Measurements from ENCODE around the gene REPS2.

Gene REPS2

DNA sequence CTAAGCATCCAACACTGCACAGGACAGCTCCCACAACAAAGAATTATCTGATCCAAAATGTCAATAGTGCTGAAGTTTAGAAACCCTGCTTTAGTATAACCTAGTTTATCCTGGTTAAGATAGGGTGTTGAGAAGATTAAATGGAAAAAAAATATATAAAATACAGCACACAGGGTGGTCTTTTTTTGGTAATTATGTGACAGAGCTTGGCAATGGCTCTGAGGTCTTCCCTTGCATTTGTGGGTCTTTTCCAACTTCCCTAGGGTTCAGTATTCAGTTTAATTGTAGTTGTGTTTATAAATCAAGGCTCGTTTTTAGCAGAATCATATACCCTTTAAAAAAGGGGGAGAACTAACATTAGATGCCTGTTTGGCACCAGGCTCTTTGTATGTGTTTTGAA lies 36.6 kb downstream of the REPS2 start:
- Histone ChIP-seq H3K27me3 (replicated peaks; ENCODE audit: control insufficient read depth, insufficient read depth, low read length) (no peaks in the 10 kb centered on the region; the same call in none of the 2 replicates), H3K36me3 (ENCODE audit: control insufficient read depth, insufficient read depth, low read length) (no peaks in the 10 kb centered on the region), H3K4me3 (replicated peaks; ENCODE audit: low read depth, low read length) (no peak overlapping the region)
- DNase-seq (ENCODE audit: extremely low read depth, insufficient read length), result no peak
- TF ChIP-seq, protein P1, sequence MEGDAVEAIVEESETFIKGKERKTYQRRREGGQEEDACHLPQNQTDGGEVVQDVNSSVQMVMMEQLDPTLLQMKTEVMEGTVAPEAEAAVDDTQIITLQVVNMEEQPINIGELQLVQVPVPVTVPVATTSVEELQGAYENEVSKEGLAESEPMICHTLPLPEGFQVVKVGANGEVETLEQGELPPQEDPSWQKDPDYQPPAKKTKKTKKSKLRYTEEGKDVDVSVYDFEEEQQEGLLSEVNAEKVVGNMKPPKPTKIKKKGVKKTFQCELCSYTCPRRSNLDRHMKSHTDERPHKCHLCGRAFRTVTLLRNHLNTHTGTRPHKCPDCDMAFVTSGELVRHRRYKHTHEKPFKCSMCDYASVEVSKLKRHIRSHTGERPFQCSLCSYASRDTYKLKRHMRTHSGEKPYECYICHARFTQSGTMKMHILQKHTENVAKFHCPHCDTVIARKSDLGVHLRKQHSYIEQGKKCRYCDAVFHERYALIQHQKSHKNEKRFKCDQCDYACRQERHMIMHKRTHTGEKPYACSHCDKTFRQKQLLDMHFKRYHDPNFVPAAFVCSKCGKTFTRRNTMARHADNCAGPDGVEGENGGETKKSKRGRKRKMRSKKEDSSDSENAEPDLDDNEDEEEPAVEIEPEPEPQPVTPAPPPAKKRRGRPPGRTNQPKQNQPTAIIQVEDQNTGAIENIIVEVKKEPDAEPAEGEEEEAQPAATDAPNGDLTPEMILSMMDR (IDR thresholded peaks at IDR 0.05; ENCODE audit: insufficient read depth, low read length, poor library complexity, severe bottlenecking), result no peak

DNA sequence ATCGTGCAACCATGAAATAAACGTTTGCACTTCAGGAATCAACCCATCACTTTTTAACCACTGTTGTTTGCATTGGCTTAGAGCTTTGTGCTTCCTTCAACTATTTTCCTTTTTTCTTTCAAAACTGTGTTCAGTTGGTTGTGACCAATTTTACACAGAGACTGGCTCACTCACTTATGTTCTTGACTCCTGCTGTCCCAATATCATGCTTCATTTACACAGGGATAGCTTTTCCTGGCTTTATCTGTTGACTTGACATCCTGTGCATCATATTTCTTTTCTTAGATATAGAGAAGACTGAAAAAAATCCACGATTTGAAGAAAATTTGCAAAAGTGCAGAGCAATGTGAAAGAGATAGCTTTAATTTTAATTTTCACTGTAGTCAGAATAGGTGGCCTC lies 38.8 kb downstream of the REPS2 start:
- Histone ChIP-seq H3K4me3 (replicated peaks; ENCODE audit: low read depth, low read length) (no peak overlapping the region), H3K36me3 (ENCODE audit: control insufficient read depth, insufficient read depth, low read length) (no peaks in the 10 kb centered on the region), H3K27me3 (replicated peaks; ENCODE audit: control insufficient read depth, insufficient read depth, low read length) (no peaks in the 10 kb centered on the region; the same call in none of the 2 replicates)
- TF ChIP-seq, protein P1 (IDR thresholded peaks at IDR 0.05; ENCODE audit: insufficient read depth, low read length, poor library complexity, severe bottlenecking), result no peak
- no peak for DNase-seq (ENCODE audit: extremely low read depth, insufficient read length)

DNA sequence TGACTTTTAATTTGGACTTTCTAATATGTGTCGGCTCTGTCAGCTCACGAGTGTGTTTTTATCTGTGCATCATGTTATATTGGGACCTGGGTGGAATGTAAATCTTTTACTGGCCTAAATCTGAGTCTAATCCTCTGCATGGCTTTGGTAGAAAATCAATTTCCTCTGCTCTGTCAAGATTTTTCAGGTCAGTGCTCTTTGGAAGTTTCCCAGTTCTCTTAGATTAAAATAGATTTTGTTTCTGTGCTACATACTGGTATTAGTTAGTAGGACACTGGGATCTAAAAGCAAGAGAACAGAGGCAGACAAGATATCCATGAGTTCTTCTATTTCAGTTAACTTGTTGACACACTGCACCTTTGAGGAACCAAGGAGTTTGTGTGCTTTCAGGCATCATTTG lies 39.7 kb downstream of the REPS2 start:
- TF ChIP-seq, protein P1 (IDR thresholded peaks at IDR 0.05; ENCODE audit: insufficient read depth, low read length, poor library complexity, severe bottlenecking), result no peak
- no peak for DNase-seq (ENCODE audit: extremely low read depth, insufficient read length)
- H3K36me3 ChIP-seq (ENCODE audit: control insufficient read depth, insufficient read depth, low read length), result no peaks in the 10 kb centered on the region
- no peaks in the 10 kb centered on the region; the same call in none of the 2 replicates for H3K27me3 ChIP-seq (replicated peaks; ENCODE audit: control insufficient read depth, insufficient read depth, low read length)
- H3K4me3 ChIP-seq (replicated peaks; ENCODE audit: low read depth, low read length), result no peak overlapping the region

DNA sequence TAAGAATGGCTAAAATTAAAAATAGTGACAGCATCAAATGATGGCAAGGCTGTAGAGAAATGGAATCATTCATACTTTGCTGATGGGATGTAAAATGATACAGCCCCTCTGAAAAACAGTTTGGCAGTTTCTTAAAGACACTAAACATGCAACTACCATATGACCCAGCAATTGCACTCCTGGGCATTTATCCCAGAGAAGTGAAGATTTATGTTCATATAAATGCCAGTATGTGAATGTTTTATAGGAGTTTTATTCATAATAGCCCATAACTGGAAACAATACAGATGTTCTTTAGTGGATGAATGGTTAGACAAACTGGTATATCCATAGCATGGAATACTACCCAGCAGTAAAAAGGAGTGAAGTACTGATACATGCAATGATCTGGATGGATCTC lies 43.3 kb downstream of the REPS2 start:
- H3K36me3 ChIP-seq (ENCODE audit: control insufficient read depth, insufficient read depth, low read length), result no peaks in the 10 kb centered on the region
- no peaks in the 10 kb centered on the region; the same call in none of the 2 replicates for H3K27me3 ChIP-seq (replicated peaks; ENCODE audit: control insufficient read depth, insufficient read depth, low read length)
- TF ChIP-seq, protein P1 (IDR thresholded peaks at IDR 0.05; ENCODE audit: insufficient read depth, low read length, poor library complexity, severe bottlenecking), result no peak
- H3K4me3 ChIP-seq (replicated peaks; ENCODE audit: low read depth, low read length), result no peak overlapping the region
- no peak for DNase-seq (ENCODE audit: extremely low read depth, insufficient read length)

DNA sequence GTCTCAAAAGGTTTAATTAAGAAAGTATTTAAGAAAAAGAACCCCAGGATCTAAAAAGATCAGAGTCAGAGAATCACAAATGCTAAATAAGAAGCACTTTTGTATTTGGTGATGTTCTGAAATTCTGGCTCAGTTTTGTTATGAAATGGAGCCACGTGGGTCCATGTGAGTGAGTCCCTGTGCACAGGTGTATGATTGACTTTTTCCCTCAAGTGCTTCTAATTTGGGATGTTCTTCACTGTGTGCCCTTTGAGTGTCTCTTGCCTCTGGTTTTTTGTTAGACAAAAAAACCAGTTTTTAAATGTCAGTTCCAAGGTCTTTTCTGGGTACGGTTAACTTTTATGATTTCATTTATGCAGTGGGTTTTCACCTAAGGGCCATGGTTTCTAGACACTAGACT lies 44.4 kb downstream of the REPS2 start:
- TF ChIP-seq, protein P1 (IDR thresholded peaks at IDR 0.05; ENCODE audit: insufficient read depth, low read length, poor library complexity, severe bottlenecking), result no peak

DNA sequence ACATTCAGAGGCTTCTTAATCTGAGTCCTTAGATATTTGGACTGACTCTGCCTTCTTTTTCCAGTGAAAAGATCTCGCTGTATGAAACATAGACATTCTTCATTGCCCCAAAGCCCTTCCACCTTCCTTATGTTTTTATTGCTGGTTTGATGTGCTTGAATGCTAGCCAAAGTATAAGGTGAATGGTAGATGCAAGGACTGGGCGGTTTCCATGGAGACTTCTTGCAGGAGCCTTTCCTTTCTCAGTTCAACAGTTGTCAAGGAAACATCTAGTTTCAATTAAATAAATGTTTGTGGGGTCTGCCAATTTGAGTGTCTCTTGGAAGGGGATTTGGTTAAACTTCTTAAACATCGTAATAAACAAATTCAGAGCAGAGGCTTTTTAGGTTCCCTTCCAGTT lies 46.0 kb downstream of the REPS2 start:
- TF ChIP-seq, protein P1 (IDR thresholded peaks at IDR 0.05; ENCODE audit: insufficient read depth, low read length, poor library complexity, severe bottlenecking), result no peak
- H3K4me3 ChIP-seq (replicated peaks; ENCODE audit: low read depth, low read length), result no peak overlapping the region
- H3K27me3 ChIP-seq (replicated peaks; ENCODE audit: control insufficient read depth, insufficient read depth, low read length), result no peaks in the 10 kb centered on the region; the same call in none of the 2 replicates
- no peak for DNase-seq (ENCODE audit: extremely low read depth, insufficient read length)
- no peaks in the 10 kb centered on the region for H3K36me3 ChIP-seq (ENCODE audit: control insufficient read depth, insufficient read depth, low read length)

More for the DNA sequence above, 44.4 kb downstream of the REPS2 start:
- Histone ChIP-seq H3K27me3 (replicated peaks; ENCODE audit: control insufficient read depth, insufficient read depth, low read length) (no peaks in the 10 kb centered on the region; the same call in none of the 2 replicates), H3K4me3 (replicated peaks; ENCODE audit: low read depth, low read length) (no peak overlapping the region), H3K36me3 (ENCODE audit: control insufficient read depth, insufficient read depth, low read length) (no peaks in the 10 kb centered on the region)
- no peak for DNase-seq (ENCODE audit: extremely low read depth, insufficient read length)
